Measurements from ENCODE around the gene DOCK1.

DOCK1 gene

DNA sequence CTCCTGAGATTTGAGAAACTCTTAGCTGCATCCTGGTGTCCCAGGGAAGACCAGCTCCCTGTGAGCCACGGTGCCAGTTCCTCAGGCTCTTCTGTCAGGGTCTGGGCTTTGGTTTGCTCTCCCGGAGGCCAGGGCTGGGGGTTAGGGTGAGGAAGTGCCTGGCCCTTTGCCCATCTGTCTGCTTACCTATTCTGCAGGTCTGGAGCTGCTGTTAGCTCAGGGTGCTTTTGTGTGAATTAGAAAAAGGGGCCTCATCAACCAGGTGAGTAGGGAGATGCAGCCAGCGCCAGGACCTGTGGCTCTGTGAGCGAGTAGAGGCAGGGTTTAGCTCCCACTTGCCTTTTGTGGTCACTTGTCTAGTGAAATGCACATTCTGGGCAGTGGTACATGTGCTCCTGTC, 109.4 kb downstream of the DOCK1 start:
- no peak overlapping the region for H3K27ac ChIP-seq
- no peak overlapping the region for H3K4me3 ChIP-seq (ENCODE audit: low read depth, low read length)
- H3K36me3 ChIP-seq = no peaks in the 10 kb centered on the region; the same call in 1 of the 2 replicates
- no peaks in the 10 kb centered on the region for H3K27me3 ChIP-seq (ENCODE audit: insufficient read depth, low read depth, severe bottlenecking)
- no peak for DNase-seq
- TF ChIP-seq, protein P1, sequence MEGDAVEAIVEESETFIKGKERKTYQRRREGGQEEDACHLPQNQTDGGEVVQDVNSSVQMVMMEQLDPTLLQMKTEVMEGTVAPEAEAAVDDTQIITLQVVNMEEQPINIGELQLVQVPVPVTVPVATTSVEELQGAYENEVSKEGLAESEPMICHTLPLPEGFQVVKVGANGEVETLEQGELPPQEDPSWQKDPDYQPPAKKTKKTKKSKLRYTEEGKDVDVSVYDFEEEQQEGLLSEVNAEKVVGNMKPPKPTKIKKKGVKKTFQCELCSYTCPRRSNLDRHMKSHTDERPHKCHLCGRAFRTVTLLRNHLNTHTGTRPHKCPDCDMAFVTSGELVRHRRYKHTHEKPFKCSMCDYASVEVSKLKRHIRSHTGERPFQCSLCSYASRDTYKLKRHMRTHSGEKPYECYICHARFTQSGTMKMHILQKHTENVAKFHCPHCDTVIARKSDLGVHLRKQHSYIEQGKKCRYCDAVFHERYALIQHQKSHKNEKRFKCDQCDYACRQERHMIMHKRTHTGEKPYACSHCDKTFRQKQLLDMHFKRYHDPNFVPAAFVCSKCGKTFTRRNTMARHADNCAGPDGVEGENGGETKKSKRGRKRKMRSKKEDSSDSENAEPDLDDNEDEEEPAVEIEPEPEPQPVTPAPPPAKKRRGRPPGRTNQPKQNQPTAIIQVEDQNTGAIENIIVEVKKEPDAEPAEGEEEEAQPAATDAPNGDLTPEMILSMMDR (IDR thresholded peaks at IDR 0.05; ENCODE audit: low read depth, low read length) = no peak
- no peaks in the 10 kb centered on the region for H3K9me3 ChIP-seq (ENCODE audit: severe bottlenecking)

DNA sequence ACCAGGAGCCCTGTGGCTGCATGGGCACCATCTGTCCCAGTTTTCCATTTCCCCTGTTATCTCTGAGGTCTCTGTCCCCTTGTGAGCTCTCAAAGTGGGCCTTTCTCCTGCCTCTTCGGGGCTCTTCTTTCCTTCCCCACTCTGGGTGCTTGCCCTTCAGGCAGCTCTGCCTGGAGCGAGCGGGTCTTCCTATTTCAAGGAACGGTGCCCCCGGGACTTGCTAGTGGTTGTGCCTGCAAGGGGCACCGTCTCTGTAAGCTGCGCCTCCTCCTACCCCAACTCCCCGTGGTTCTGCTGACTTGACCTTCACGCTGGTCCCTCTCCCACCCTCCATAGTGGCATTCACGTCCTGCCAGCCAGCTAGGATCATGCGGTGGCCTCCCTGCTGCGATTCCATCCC, 110.1 kb downstream of the DOCK1 start:
- no peak overlapping the region for H3K4me3 ChIP-seq (ENCODE audit: low read depth, low read length)
- H3K36me3 ChIP-seq = no peaks in the 10 kb centered on the region; the same call in 1 of the 2 replicates
- no peak overlapping the region for H3K27ac ChIP-seq
- no peaks in the 10 kb centered on the region for H3K9me3 ChIP-seq (ENCODE audit: severe bottlenecking)
- TF ChIP-seq, protein P1 (IDR thresholded peaks at IDR 0.05; ENCODE audit: low read depth, low read length) = no peak
- H3K27me3 ChIP-seq (ENCODE audit: insufficient read depth, low read depth, severe bottlenecking) = no peaks in the 10 kb centered on the region
- no peak for DNase-seq

DNA sequence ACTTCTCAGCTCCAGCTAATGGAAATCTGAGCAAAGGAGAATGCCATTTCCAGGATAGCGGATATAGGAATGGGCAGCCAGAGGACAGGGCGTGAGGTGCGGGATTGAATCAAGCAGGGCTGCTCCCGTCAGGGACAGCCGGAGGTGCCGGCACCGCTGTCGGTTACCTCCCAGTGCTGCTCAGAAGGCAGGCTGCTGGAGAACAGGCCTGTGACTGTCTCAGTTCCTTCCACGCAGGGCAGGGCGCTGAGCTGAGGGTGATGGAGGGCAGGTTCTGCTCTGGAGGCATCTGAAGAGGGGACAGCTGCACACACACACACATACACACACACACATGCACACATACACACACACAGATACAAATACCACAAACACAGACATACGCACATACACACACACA, 111.1 kb downstream of the DOCK1 start:
- H3K27me3 ChIP-seq (ENCODE audit: insufficient read depth, low read depth, severe bottlenecking) = no peaks in the 10 kb centered on the region
- DNase-seq = no peak
- TF ChIP-seq, protein P1 (IDR thresholded peaks at IDR 0.05; ENCODE audit: low read depth, low read length) = no peak
- no peaks in the 10 kb centered on the region; the same call in 1 of the 2 replicates for H3K36me3 ChIP-seq
- H3K4me3 ChIP-seq (ENCODE audit: low read depth, low read length) = no peak overlapping the region
- no peaks in the 10 kb centered on the region for H3K9me3 ChIP-seq (ENCODE audit: severe bottlenecking)
- no peak overlapping the region for H3K27ac ChIP-seq

- Histone ChIP-seq H3K4me3 (ENCODE audit: low read depth, low read length) (no peak overlapping the region), H3K27ac (no peak overlapping the region), H3K9me3 (ENCODE audit: severe bottlenecking) (no peaks in the 10 kb centered on the region), H3K27me3 (ENCODE audit: insufficient read depth, low read depth, severe bottlenecking) (no peaks in the 10 kb centered on the region), H3K36me3 (no peaks in the 10 kb centered on the region; the same call in 1 of the 2 replicates)
- TF ChIP-seq, protein P1 (IDR thresholded peaks at IDR 0.05; ENCODE audit: low read depth, low read length) = no peak
- DNase-seq = no peak
Measured at GRCh38 chr10:127017541-127018297, 112.5 kb downstream of the DOCK1 start.

- TF ChIP-seq, protein P1 (IDR thresholded peaks at IDR 0.05; ENCODE audit: low read depth, low read length) = no peak
- H3K9me3 ChIP-seq (ENCODE audit: severe bottlenecking) = no peaks in the 10 kb centered on the region
- H3K27ac ChIP-seq = no peak overlapping the region
- no peaks in the 10 kb centered on the region; the same call in 1 of the 2 replicates for H3K36me3 ChIP-seq
- no peak for DNase-seq
- no peaks in the 10 kb centered on the region for H3K27me3 ChIP-seq (ENCODE audit: insufficient read depth, low read depth, severe bottlenecking)
- H3K4me3 ChIP-seq (ENCODE audit: low read depth, low read length) = no peak overlapping the region
Measured at GRCh38 chr10:127018298-127018650, 113.0 kb downstream of the DOCK1 start.

GRCh38 chr10:127018766-127019165, 113.5 kb downstream of the DOCK1 start:
- Histone ChIP-seq H3K4me3 (ENCODE audit: low read depth, low read length) (no peak overlapping the region), H3K27ac (no peak overlapping the region), H3K36me3 (no peaks in the 10 kb centered on the region; the same call in 1 of the 2 replicates), H3K9me3 (ENCODE audit: severe bottlenecking) (no peaks in the 10 kb centered on the region), H3K27me3 (ENCODE audit: insufficient read depth, low read depth, severe bottlenecking) (no peaks in the 10 kb centered on the region)
- DNase-seq = no peak
- TF ChIP-seq, protein P1 (IDR thresholded peaks at IDR 0.05; ENCODE audit: low read depth, low read length) = no peak

All from WERI-Rb-1 (cell line).